ENCODE results near the gene TGM6.

- TF ChIP-seq CTCF (conservative IDR thresholded peaks at IDR 0.05; ENCODE audit: low read length) (no peak), EZH2phosphoT487 (IDR thresholded peaks at IDR 0.05; ENCODE audit: borderline replicate concordance) (no peak)
Measured at GRCh38 chr20:2408111-2408510, 27.4 kb downstream of the TGM6 start.

All from Loucy (cell line).